Smooth muscle cell (in vitro differentiated cells): ENCODE data around the gene KCNK5. TPM values are rescaled to one million over a fixed set of nuclear protein-coding genes. Genes with fewer than 3 reads are reported as not detected.

Source experiments
- DNase-seq: peaks from one replicate; lab custom pipeline; 2025; ENCODE audit not compliant: unreplicated experiment; lab: John Stamatoyannopoulos, UW
- H2AFZ ChIP-seq: fragments of 200-600 bp; sonication (generic); 2 replicates; pipeline ENCODE4 v1.6.0; 2016; ENCODE audit warnings: antibody characterized with exemption, low read depth, mild to moderate bottlenecking
- H3F3A ChIP-seq: fragments of 200-600 bp; sonication (generic); 2 replicates; pipeline ENCODE4 v1.6.0; 2017; ENCODE audit warnings: antibody characterized with exemption, low read depth
- H3K27ac ChIP-seq: fragments of 200-600 bp; sonication (generic); 2 replicates; pipeline ENCODE4 v1.5.1; 2016; ENCODE audit warnings: low read depth, mild to moderate bottlenecking
- H3K27me3 ChIP-seq: fragments of 200-600 bp; sonication (generic); 2 replicates; pipeline ENCODE4 v1.6.1; 2016; ENCODE audit warnings: low read depth, mild to moderate bottlenecking
- H3K36me3 ChIP-seq: fragments of 200-600 bp; sonication (generic); 2 replicates; pipeline ENCODE4 v1.5.1; 2016; ENCODE audit warnings: low read depth
- H3K4me1 ChIP-seq: fragments of 200-600 bp; sonication (generic); 2 replicates; pipeline ENCODE4 v1.5.1; 2016; ENCODE audit warnings: low read depth
- H3K4me2 ChIP-seq: fragments of 200-600 bp; sonication (generic); 2 replicates; pipeline ENCODE4 v1.6.0; 2016; ENCODE audit warnings: mild to moderate bottlenecking
- H3K4me3 ChIP-seq: fragments of 200-600 bp; sonication (generic); 2 replicates; pipeline ENCODE4 v1.5.1; 2016; ENCODE audit warnings: mild to moderate bottlenecking
- H3K79me2 ChIP-seq: fragments of 200-600 bp; sonication (generic); 2 replicates; pipeline ENCODE4 v1.6.0; 2016; ENCODE audit warnings: low read depth, mild to moderate bottlenecking
- H3K9ac ChIP-seq: fragments of 200-600 bp; sonication (generic); 2 replicates; pipeline ENCODE4 v1.6.0; 2016; ENCODE audit warnings: low read depth
- H3K9me3 ChIP-seq: fragments of 200-600 bp; sonication (generic); replicated peaks from 2 replicates; pipeline ENCODE4 v1.5.1; 2016; ENCODE audit warnings: low read depth
- H4K20me1 ChIP-seq: fragments of 200-600 bp; sonication (generic); 2 replicates; pipeline ENCODE4 v1.6.0; 2016; ENCODE audit warnings: low read depth
- CTCF ChIP-seq: fragments of 200-600 bp; sonication (generic); IDR thresholded peaks from 2 replicates; pipeline ENCODE4 v1.5.1; 2017; ENCODE audit warnings: borderline replicate concordance, mild to moderate bottlenecking, antibody characterized with exemption; ENCODE audit not compliant: insufficient read depth, poor library complexity, severe bottlenecking
- WGBS: methylation state at CpG from one replicate; pipeline ENCODE4 v1.1.7; 2016; ENCODE audit warnings: low lambda C conversion rate; 5-methylcytosine and 5-hydroxymethylcytosine counted together
- polyA plus RNA-seq: library from polyadenylated mRNA; unstranded; fragments of >200 nt; fragmentation: Nextera tagmentation; extraction: Ambion mirVana; gene quantifications from 2 replicates; pipeline ENCODE4 v1.2.1, GENCODE V29; 2016
- total RNA-seq: library from RNA; depleted of rRNA; stranded (reverse); fragments of >200 nt; gene quantifications from 2 replicates; pipeline ENCODE4 v1.2.3, GENCODE V29; 2014

Gene KCNK5
- total and polyA plus RNA-seq, 2 experiments from 2014 or later = not detected

- H3K79me2 ChIP-seq = no peaks in the 10 kb centered on the region
- 83% methylated on average over 10 of the region's 10 CpGs for WGBS
- DNase-seq = no peak
These were observed 14.2 kb downstream of the KCNK5 start for GRCh38 chr6:39214846-39215639.

DNA sequence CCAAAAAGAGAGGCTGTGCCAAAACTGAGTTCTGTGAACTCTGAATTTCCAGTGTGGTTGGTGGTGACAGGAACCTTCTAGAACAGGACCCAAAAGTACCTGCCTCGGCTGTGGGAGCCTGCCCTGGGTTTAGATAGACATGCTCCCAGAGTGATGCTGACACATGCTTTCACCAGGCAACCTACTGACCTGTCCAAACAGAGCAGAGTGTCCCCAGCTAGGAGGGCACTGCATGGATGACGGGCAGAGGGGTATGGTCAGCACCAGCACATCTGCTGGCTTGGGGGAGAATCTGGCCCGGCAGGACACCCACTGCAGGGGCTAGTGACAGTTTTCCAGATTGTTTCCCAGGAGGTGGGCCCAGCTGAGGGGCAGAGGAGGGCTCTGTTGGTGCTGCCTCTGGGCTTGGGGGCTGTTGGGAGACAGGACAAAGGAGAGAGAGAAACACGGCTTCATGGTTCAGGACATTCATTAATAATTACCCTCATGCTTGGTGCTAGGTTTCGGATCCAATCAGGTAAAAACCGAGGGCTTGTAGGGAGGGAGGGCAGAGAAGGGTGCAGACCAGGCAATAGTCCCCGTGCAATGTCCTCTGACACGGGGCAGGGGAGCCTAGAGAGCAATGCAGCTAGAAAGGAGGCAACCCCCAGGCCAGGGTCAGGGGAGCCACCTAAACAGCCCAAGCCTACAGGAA, 15.0 kb downstream of the KCNK5 start:
- Histone ChIP-seq H3K4me2 (no peak overlapping the region), H3K9ac (no peak overlapping the region), H3K4me3 (no peak overlapping the region), H3K36me3 (no peaks in the 10 kb centered on the region), H3K4me1 (peaks cover 1% of the 10 kb centered on the region), H3K27me3 (no peaks in the 10 kb centered on the region), H3F3A (no peaks in the 10 kb centered on the region), H2AFZ (no peak overlapping the region), H3K27ac (no peak overlapping the region), H4K20me1 (no peaks in the 10 kb centered on the region), H3K9me3 (no peaks in the 10 kb centered on the region), H3K79me2 (no peaks in the 10 kb centered on the region)
- TF ChIP-seq CTCF = no peak
- DNase-seq = no peak
- WGBS = 93% methylated on average over 8 of the region's 8 CpGs

More at GRCh38 chr6:39214846-39215639, 14.2 kb downstream of the KCNK5 start:
- Histone ChIP-seq H3K9ac (no peak overlapping the region), H4K20me1 (no peaks in the 10 kb centered on the region), H3K4me3 (no peak overlapping the region), H3K4me2 (no peak overlapping the region), H3K36me3 (no peaks in the 10 kb centered on the region), H3K27ac (no peak overlapping the region), H3K4me1 (no peaks in the 10 kb centered on the region), H3K27me3 (no peaks in the 10 kb centered on the region), H2AFZ (no peak overlapping the region), H3K9me3 (no peaks in the 10 kb centered on the region), H3F3A (no peaks in the 10 kb centered on the region)
- TF ChIP-seq CTCF = no peak

DNA sequence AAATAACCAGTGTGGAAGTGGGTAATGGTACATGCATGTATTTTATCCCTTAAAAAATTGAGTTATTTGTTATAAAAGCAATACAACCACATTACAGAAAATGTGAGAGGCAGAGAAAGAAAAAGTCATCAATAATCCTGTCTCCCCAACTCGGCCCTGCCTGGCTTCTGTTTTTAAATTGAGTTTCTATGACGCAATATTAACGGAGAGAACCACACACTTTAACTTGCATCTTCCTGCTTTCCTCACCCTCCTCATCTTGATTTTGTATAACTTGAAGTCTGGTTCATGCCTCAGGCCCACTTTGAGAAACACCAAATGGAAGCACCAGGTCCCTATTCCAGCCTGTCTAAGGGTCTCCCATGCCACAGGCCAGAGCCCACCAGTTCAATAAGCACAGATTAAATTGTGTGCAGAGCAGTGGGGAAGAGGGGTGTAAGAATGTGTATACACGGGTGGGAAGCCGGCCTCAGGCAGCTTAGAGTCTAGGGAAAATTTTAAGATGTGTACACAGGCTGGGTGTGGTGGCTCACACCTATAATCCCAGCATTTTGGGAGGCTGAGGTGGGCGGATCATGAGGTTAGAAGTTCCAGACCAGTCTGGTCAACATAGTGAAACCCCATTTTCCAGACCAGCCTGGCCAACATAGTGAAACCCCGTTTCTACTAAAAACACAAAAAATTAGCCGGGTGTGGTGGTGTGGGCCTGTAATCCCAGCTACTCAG, 15.9 kb downstream of the KCNK5 start:
- 93% methylated on average over 8 of the region's 8 CpGs for WGBS
- no peak overlapping the region for H2AFZ ChIP-seq
- H3K27ac ChIP-seq = no peak overlapping the region
- no peaks in the 10 kb centered on the region for H4K20me1 ChIP-seq
- H3F3A ChIP-seq = no peaks in the 10 kb centered on the region
- no peaks in the 10 kb centered on the region for H3K79me2 ChIP-seq
- H3K4me2 ChIP-seq = no peak overlapping the region
- H3K4me1 ChIP-seq = peaks cover 4% of the 10 kb centered on the region
- H3K27me3 ChIP-seq = no peaks in the 10 kb centered on the region
- DNase-seq = no peak
- no peaks in the 10 kb centered on the region for H3K36me3 ChIP-seq
- H3K9ac ChIP-seq = no peak overlapping the region
- H3K4me3 ChIP-seq = no peak overlapping the region
- H3K9me3 ChIP-seq = no peaks in the 10 kb centered on the region
- no peak for TF ChIP-seq CTCF
